Neuronal stem cell (in vitro differentiated cells): ENCODE results near the gene TNFAIP8.
A peak's percentile ranks its signal among the peaks of the same experiment; 100 is the strongest.

Source experiments
- DNase-seq: peaks from one replicate; pipeline ENCODE4 v3.0.0-alpha.2; 2013; ENCODE audit warnings: low spot score
- H2AFZ ChIP-seq: one replicate; pipeline ENCODE4 v1.6.1; 2013; ENCODE audit warnings: mild to moderate bottlenecking, low read length, inconsistent platforms
- H2AK5ac ChIP-seq: 2 replicates; pipeline ENCODE4 v1.6.1; 2013; ENCODE audit warnings: low read depth, mild to moderate bottlenecking, inconsistent platforms, low read length, moderate library complexity, mixed read lengths
- H2BK120ac ChIP-seq: 2 replicates; pipeline ENCODE4 v1.6.1; 2013; ENCODE audit warnings: low read depth, mild to moderate bottlenecking, inconsistent platforms, low read length, moderate library complexity, mixed read lengths
- H2BK12ac ChIP-seq: one replicate; pipeline ENCODE4 v1.6.1; 2013; ENCODE audit warnings: low read length, inconsistent platforms
- H2BK15ac ChIP-seq: 2 replicates; pipeline ENCODE4 v1.6.1; 2013; ENCODE audit warnings: mild to moderate bottlenecking, low read length, inconsistent platforms, mixed read lengths
- H2BK5ac ChIP-seq: one replicate; pipeline ENCODE4 v1.6.1; 2013; ENCODE audit warnings: inconsistent platforms, mild to moderate bottlenecking, low read length, moderate library complexity
- H3K14ac ChIP-seq: one replicate; pipeline ENCODE4 v1.6.1; 2013; ENCODE audit warnings: low read length, inconsistent platforms
- H3K18ac ChIP-seq: 2 replicates; pipeline ENCODE4 v1.6.1; 2013; ENCODE audit warnings: low read length, inconsistent platforms
- H3K23ac ChIP-seq: 2 replicates; pipeline ENCODE4 v1.6.1; 2013; ENCODE audit warnings: low read depth, mild to moderate bottlenecking, mixed read lengths, low read length, inconsistent platforms; ENCODE audit not compliant: poor library complexity
- H3K27ac ChIP-seq: replicated peaks from 3 replicates; pipeline ENCODE4 v1.5.1; 2013; ENCODE audit warnings: low read length, inconsistent platforms
- H3K27me3 ChIP-seq, 3 experiments: 2 replicates each; pipeline ENCODE4 v1.6.1; 2013; ENCODE audit warnings: low read length in 3 of 3, mild to moderate bottlenecking in 2 of 3, inconsistent platforms in 1 of 3, low read depth in 1 of 3, mixed read lengths in 1 of 3, moderate library complexity in 1 of 3; ENCODE audit not compliant: control insufficient read depth in 3 of 3, insufficient read depth in 3 of 3
- H3K36me3 ChIP-seq, 2 donors: replicated peaks in 1 of 2; 2 replicates each; pipeline ENCODE4 v1.6.1; 2013; ENCODE audit warnings: low read length in 2 of 2; ENCODE audit not compliant: control insufficient read depth in 2 of 2, insufficient read depth in 2 of 2
- H3K4ac ChIP-seq: 2 replicates; pipeline ENCODE4 v1.6.1; 2013; ENCODE audit warnings: inconsistent platforms, mild to moderate bottlenecking, low read length, moderate library complexity
- H3K4me1 ChIP-seq, 2 donors: 1 replicate in 1 of 2; 2 replicates in 1 of 2; pipeline ENCODE4 v1.6.1; 2013; ENCODE audit warnings: low read length in 2 of 2, low read depth in 1 of 2; ENCODE audit not compliant: control insufficient read depth in 2 of 2, insufficient read depth in 1 of 2
- H3K4me2 ChIP-seq: one replicate; pipeline ENCODE4 v1.6.1; 2013; ENCODE audit warnings: mild to moderate bottlenecking, low read length, inconsistent platforms; ENCODE audit not compliant: insufficient read depth, poor library complexity, severe bottlenecking
- H3K4me3 ChIP-seq, 2 donors: 2 replicates each; pipeline ENCODE4 v1.5.1; 2013; ENCODE audit warnings: low read length in 2 of 2, mild to moderate bottlenecking in 2 of 2, inconsistent platforms in 1 of 2, moderate library complexity in 1 of 2
- H3K79me1 ChIP-seq: one replicate; pipeline ENCODE4 v1.6.1; 2013; ENCODE audit warnings: low read depth, mild to moderate bottlenecking, inconsistent platforms, low read length, moderate library complexity
- H3K9ac ChIP-seq: one replicate; pipeline ENCODE4 v1.6.1; 2013; ENCODE audit warnings: mild to moderate bottlenecking, low read depth, low read length, inconsistent platforms; ENCODE audit not compliant: poor library complexity
- H3K9me3 ChIP-seq, 2 donors: replicated peaks in 1 of 2; 2 replicates each; pipeline versions ENCODE3 to v1.6.1; 2013; ENCODE audit warnings: low read length in 2 of 2, mild to moderate bottlenecking in 2 of 2, inconsistent platforms in 1 of 2, low read depth in 1 of 2, mixed read lengths in 1 of 2, moderate library complexity in 1 of 2; ENCODE audit not compliant: control insufficient read depth in 2 of 2, insufficient read depth in 1 of 2
- H4K8ac ChIP-seq: one replicate; pipeline ENCODE4 v1.6.1; 2013; ENCODE audit warnings: low read depth, mild to moderate bottlenecking, inconsistent platforms, low read length, moderate library complexity
- H4K91ac ChIP-seq: one replicate; pipeline ENCODE4 v1.6.1; 2013; ENCODE audit warnings: low read length, low read depth, mild to moderate bottlenecking, inconsistent platforms; ENCODE audit not compliant: poor library complexity
- WGBS, 2 donors: extraction: QIAGEN DNeasy Blood & Tissue Kit; methylation state at CpG; one replicate each; pipeline ENCODE4 v1.1.7; 2013; ENCODE audit warnings: missing lambda C conversion rate in 2 of 2, mixed read lengths in 1 of 2; ENCODE audit not compliant: insufficient read length in 2 of 2, insufficient replicate concordance in 1 of 2; ENCODE audit errors: extremely low coverage in 2 of 2; 5-methylcytosine and 5-hydroxymethylcytosine counted together

TNFAIP8 gene

DNA sequence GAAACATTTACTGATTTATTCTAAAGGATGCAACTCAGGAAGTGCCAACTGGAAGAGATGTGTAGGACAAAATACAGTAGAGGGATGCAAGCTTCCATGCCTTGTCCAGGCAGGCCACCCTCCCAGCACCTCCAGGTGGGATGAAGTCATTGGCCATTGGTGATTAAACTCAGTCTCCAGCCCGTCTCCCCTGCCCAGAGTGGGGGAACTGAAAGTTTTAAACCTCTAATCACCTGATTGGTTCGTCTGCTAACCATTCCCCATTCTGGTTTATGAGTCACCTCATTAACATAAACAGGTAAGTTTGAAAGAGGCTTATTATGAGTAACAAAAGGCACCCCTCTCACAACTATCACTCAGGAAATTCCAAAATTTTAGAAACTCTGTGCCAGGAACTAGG is 8.1 kb downstream of the TNFAIP8 start:
- Histone ChIP-seq H3K4me1 (peaks cover 0 to 1% of the 10 kb centered on the region in 2 donors), H2BK12ac (no peak overlapping the region), H3K4me3 (no peak overlapping the region), H2BK5ac (no peak overlapping the region), H3K9me3 (no peaks in the 10 kb centered on the region), H3K27ac (no peak overlapping the region), H3K14ac (no peak overlapping the region), H2AFZ (no peak overlapping the region), H3K4me2 (no peak overlapping the region), H3K4ac (no peak overlapping the region), H3K23ac (no peak overlapping the region), H2BK15ac (no peak overlapping the region), H4K8ac (no peak overlapping the region), H3K18ac (no peak overlapping the region), H3K27me3 (no peaks in the 10 kb centered on the region), H3K36me3 (no peaks in the 10 kb centered on the region), H3K9ac (no peak overlapping the region), H3K79me1 (no peaks in the 10 kb centered on the region), H2BK120ac (no peak overlapping the region), H4K91ac (no peak overlapping the region), H2AK5ac (no peak overlapping the region)
- no peak for DNase-seq
- no CpG with 5 or more reads among the region's 2 CpGs for WGBS, 2 donors

DNA sequence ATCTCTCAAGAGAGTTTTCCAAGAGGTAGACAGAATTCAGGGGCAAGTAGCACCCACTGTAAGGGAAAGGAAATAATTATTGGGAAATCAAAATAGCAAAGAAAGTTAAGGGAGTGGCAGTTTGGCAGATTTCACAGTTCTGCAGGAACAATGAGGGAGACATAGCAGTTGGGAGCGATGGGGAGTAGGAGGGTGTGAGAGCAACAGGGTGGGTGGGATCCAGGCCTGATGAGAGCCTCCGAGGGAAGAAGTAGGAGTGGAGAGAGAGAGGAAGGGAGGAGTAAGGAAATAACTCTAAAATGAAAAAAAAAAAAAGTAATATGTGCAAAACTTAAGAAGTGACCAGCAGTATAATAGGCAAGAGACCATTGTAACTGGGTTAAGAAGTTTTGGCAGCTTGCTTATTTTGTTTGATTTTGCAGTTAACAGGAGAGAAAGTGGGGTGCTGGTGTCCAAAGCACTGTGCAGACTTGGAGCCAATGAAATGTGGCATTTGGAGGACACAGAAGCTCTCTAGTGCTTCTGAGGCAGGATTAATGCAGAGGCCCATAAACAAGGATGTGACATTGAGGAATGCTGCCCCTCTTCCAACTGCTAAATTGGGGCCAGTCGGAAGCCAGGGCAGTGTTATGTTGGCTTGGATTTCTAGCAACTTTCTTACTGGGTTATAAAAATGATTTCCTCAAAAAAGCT is 10.2 kb downstream of the TNFAIP8 start:
- Histone ChIP-seq H3K23ac (no peak overlapping the region), H3K27me3 (no peaks in the 10 kb centered on the region), H2BK5ac (no peak overlapping the region), H3K4me3 (no peak overlapping the region), H2BK120ac (no peak overlapping the region), H4K91ac (no peak overlapping the region), H2AFZ (no peak overlapping the region), H2BK15ac (no peak overlapping the region), H3K27ac (no peak overlapping the region), H3K79me1 (no peaks in the 10 kb centered on the region), H3K4ac (no peak overlapping the region), H3K14ac (no peak overlapping the region), H2BK12ac (no peak overlapping the region), H4K8ac (no peak overlapping the region), H3K18ac (no peak overlapping the region), H2AK5ac (no peak overlapping the region), H3K4me1 (no peaks in the 10 kb centered on the region), H3K9me3 (no peaks in the 10 kb centered on the region), H3K9ac (no peak overlapping the region), H3K36me3 (no peaks in the 10 kb centered on the region), H3K4me2 (no peak overlapping the region)
- no peak for DNase-seq
- WGBS, 2 donors, result no CpG with 5 or more reads among the region's 3 CpGs

DNA sequence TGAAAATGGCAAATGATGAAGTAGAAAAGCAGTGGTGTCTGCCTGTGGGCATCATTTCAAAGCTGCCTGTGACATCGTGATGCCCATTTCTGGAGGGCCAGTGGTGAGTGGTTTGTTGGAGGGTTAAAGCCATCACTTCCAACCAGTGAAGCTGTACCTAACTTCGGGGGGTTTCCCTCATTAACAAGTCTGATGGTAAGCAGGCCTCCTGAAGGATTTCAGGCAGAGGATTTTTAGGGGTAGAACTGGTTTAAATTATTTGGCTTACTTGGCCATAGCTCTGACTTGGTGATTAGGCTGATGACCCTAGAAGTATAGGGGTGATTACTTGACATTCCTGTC is 10.7 kb downstream of the TNFAIP8 start:
- H4K8ac ChIP-seq, result no peak overlapping the region
- peak overlapping the region; percentile 24 for H3K9ac ChIP-seq
- no peak overlapping the region for H3K27ac ChIP-seq
- no peak overlapping the region for H3K4ac ChIP-seq
- H2AK5ac ChIP-seq, result no peak overlapping the region
- no peak overlapping the region for H2BK5ac ChIP-seq
- H2BK15ac ChIP-seq, result no peak overlapping the region
- no CpG with 5 or more reads among the region's 2 CpGs for WGBS, 2 donors
- H3K4me2 ChIP-seq, result no peak overlapping the region
- no peak overlapping the region for H4K91ac ChIP-seq
- no peaks in the 10 kb centered on the region for H3K4me1 ChIP-seq
- H2BK12ac ChIP-seq, result no peak overlapping the region
- no peak overlapping the region for H3K4me3 ChIP-seq
- no peaks in the 10 kb centered on the region for H3K9me3 ChIP-seq
- no peak for DNase-seq
- no peak overlapping the region for H2AFZ ChIP-seq
- H3K36me3 ChIP-seq, result no peaks in the 10 kb centered on the region
- H3K14ac ChIP-seq, result no peak overlapping the region
- H3K27me3 ChIP-seq, result no peaks in the 10 kb centered on the region
- no peak overlapping the region for H3K18ac ChIP-seq
- no peak overlapping the region for H2BK120ac ChIP-seq
- no peaks in the 10 kb centered on the region for H3K79me1 ChIP-seq
- H3K23ac ChIP-seq, result no peak overlapping the region

DNA sequence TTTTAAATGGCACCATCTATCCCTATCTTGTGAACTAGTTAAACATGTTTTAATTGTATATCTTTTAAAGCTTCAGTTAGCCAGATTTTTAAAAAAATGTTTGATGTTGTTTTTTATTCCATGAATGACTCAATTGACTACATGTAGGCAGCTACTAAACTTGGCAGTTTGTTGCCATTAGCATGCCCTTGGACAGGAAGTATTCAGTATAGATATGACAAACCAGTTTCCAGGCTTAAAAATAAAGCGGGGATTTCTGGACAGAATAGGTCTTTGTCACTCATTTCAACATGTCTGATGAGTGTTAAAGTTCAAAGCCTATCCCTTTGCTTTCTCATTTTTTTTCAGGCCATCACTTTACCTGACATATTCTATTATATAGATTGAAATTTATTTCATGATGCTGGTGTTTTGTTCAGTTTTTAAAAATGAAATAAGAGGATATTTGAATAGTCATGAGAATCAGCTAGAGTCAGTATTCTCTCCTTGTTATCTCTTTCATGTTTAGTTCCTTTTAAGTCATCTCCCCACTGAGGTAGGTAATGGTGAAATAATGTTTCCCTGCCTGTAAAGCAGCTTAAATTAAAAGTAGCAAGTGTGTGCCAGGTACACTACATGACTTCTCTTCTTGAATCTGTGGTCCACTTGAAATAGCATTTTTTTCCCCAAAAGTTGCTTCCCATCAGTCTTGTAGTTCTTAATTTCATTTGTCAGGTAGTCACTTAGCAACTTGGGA is 11.9 kb downstream of the TNFAIP8 start:
- Histone ChIP-seq H2AFZ (no peak overlapping the region), H2BK15ac (no peak overlapping the region), H2BK12ac (no peak overlapping the region), H3K27me3 (no peaks in the 10 kb centered on the region), H2AK5ac (no peak overlapping the region), H4K8ac (no peak overlapping the region), H3K4me3 (no peak overlapping the region), H2BK5ac (no peak overlapping the region), H3K4me1 (no peaks in the 10 kb centered on the region), H3K9ac (no peak overlapping the region), H3K9me3 (no peaks in the 10 kb centered on the region), H3K14ac (no peak overlapping the region), H3K79me1 (no peaks in the 10 kb centered on the region), H3K27ac (no peak overlapping the region), H3K4ac (no peak overlapping the region), H3K4me2 (no peak overlapping the region), H3K36me3 (no peaks in the 10 kb centered on the region), H2BK120ac (no peak overlapping the region), H4K91ac (no peak overlapping the region), H3K23ac (no peak overlapping the region), H3K18ac (no peak overlapping the region)
- no CpG with 5 or more reads among the region's 1 CpG for WGBS, 2 donors
- no peak for DNase-seq
